PC-9 (cell line): Measurements from ENCODE around the gene SHH. TPM values are rescaled to one million over a fixed set of nuclear protein-coding genes. Genes with fewer than 3 reads are reported as not detected.

ENCODE experiments used
- BruUV-seq: library from RNA; stranded (reverse); fragments of 400-500 nt; replicated peaks from 2 replicates; lab custom pipeline; 2021; lab: Mats Ljungman, UMichigan
- CTCF ChIA-PET: fragments of 300-600 bp; sonication (Branson Sonifier 250); formaldehyde crosslinking; loops from one replicate; lab custom pipeline; 2022; ENCODE audit warnings: antibody characterized with exemption; lab: Charles Lee
- POLR2A ChIA-PET: fragments of 300-600 bp; sonication (Branson Sonifier 250); formaldehyde crosslinking; loops from one replicate; lab custom pipeline; 2022; ENCODE audit warnings: antibody characterized with exemption; ENCODE audit not compliant: unreplicated experiment; lab: Charles Lee
- DNase-seq, 2 experiments: peaks; one replicate each; pipeline versions ENCODE4 v3.0.0 to v3.0.0-alpha.2; 2015 to 2022; ENCODE audit warnings: mixed read lengths in 1 of 2
- H2AFZ ChIP-seq: fragments of 200-600 bp; sonication (generic); 2 replicates; pipeline ENCODE4 v1.8.1; 2017; ENCODE audit warnings: antibody characterized with exemption
- H3F3A ChIP-seq: fragments of 200-600 bp; sonication (generic); 2 replicates; pipeline ENCODE4 v1.8.1; 2017; ENCODE audit warnings: antibody characterized with exemption, mild to moderate bottlenecking, low read depth; ENCODE audit not compliant: insufficient read depth
- H3K27ac ChIP-seq: fragments of 200-600 bp; sonication (generic); 2 replicates; pipeline ENCODE4 v1.6.1; 2016; ENCODE audit warnings: mixed run types
- H3K27me3 ChIP-seq: fragments of 200-600 bp; sonication (generic); 2 replicates; pipeline ENCODE4 v1.6.1; 2016; ENCODE audit warnings: low read depth, mixed run types; ENCODE audit not compliant: insufficient read depth
- H3K36me3 ChIP-seq: fragments of 200-600 bp; sonication (generic); 2 replicates; pipeline ENCODE4 v1.6.1; 2016; ENCODE audit warnings: low read depth, mixed run types
- H3K4me1 ChIP-seq: fragments of 200-600 bp; sonication (generic); replicated peaks from 2 replicates; pipeline ENCODE4 v1.6.1; 2016; ENCODE audit warnings: mixed run types; ENCODE audit not compliant: insufficient read depth
- H3K4me2 ChIP-seq: fragments of 200-600 bp; sonication (generic); 2 replicates; pipeline ENCODE4 v1.6.1; 2017; ENCODE audit warnings: mixed run types
- H3K4me3 ChIP-seq: fragments of 200-600 bp; sonication (generic); 2 replicates; pipeline ENCODE4 v1.6.1; 2016; ENCODE audit warnings: mixed run types
- H3K79me2 ChIP-seq: fragments of 200-600 bp; sonication (generic); 2 replicates; pipeline ENCODE4 v1.6.1; 2017; ENCODE audit warnings: low read depth, mixed run types
- H3K9me2 ChIP-seq: fragments of 200-600 bp; sonication (generic); 2 replicates; pipeline ENCODE4 v1.8.1; 2017; ENCODE audit warnings: mild to moderate bottlenecking; ENCODE audit not compliant: insufficient read depth
- H3K9me3 ChIP-seq: fragments of 200-600 bp; sonication (generic); 2 replicates; pipeline ENCODE4 v1.8.1; 2016; ENCODE audit warnings: low read depth; ENCODE audit not compliant: insufficient read depth
- H4K20me1 ChIP-seq: fragments of 200-600 bp; sonication (generic); 2 replicates; pipeline ENCODE4 v1.8.1; 2017; ENCODE audit not compliant: insufficient read depth
- EZH2 ChIP-seq: fragments of 200-600 bp; sonication (generic); IDR thresholded peaks from 2 replicates; pipeline ENCODE4 v1.8.0; 2017; ENCODE audit warnings: antibody characterized with exemption, low read depth
- intact Hi-C: fragments of 100-400 bp; cut with micrococcal nuclease; formaldehyde crosslinking; loops from one replicate; pipeline ENCODE4 v1.10.0; 2022; ENCODE audit not compliant: unreplicated experiment
- total RNA-seq: library from RNA; stranded (reverse); gene quantifications from 2 replicates; pipeline ENCODE4 v1.2.3, GENCODE V29; 2021
- TF ChIP-seq, protein P1 (sequence below): fragments of 200-600 bp; sonication (generic); conservative IDR thresholded peaks from 2 replicates; pipeline ENCODE4 v1.6.1; 2017; ENCODE audit warnings: mixed run types, antibody characterized with exemption, mild to moderate bottlenecking, moderate library complexity

Gene SHH
- total RNA-seq, 1 experiment from 2014 or later, result not detected

DNA sequence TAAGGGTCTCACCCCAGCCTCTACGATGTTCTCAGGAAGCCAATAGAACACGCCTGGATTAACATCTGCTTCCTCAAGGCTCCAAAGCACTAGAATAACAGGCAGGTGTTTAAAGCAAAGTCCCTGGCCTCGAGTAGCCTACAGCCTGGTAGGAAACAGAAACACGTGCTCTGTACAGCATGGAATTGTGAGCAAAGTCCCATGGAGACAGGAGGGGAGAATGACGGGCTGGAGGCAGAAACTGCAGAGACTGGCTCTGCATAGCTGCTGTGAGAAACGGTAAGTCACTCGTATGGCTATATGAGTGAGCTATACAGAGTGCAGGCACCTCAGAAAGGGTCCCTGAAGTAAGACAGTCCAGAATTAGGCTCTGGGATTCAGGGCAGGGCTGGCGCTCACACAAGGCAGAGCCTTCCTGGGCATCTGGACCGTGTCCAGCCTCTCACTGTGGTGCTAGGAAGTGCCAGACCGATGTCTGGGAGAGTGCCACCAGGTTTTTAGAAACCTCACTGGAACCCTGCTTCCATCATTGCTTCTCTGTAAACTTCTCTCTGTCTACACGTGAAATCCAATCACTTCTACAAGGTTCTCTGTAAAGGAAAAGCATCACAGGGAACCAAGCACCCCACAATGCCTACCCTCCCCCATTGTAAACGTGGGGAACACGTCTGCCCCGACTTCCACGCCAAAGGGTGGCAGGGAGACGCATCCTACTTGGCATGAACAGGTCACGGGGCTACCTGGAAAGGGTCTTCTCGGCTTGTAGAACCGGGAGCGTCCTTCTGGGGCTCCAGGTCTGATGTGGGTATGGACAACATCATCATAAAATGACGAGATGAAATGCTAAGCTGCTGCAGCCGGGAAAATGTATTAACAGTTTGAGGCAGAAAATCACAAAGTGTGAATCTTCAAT, 38.8 kb upstream of the SHH start:
- ChIA-PET POLR2A (no interaction called here), CTCF (interaction anchor here (0.7 kb wide), 1 partner anchor 9 kb away, joined by 3 read pairs; no protein-coding TSS in a partner anchor)
- intact Hi-C loops, result no loop called here
- no peaks in the 10 kb centered on the region for H4K20me1 ChIP-seq
- H3F3A ChIP-seq, result no peaks in the 10 kb centered on the region
- no peak overlapping the region for H3K27ac ChIP-seq
- no peaks in the 10 kb centered on the region for H3K9me3 ChIP-seq
- no TSS peak for BruUV-seq
- TF ChIP-seq, protein P1, sequence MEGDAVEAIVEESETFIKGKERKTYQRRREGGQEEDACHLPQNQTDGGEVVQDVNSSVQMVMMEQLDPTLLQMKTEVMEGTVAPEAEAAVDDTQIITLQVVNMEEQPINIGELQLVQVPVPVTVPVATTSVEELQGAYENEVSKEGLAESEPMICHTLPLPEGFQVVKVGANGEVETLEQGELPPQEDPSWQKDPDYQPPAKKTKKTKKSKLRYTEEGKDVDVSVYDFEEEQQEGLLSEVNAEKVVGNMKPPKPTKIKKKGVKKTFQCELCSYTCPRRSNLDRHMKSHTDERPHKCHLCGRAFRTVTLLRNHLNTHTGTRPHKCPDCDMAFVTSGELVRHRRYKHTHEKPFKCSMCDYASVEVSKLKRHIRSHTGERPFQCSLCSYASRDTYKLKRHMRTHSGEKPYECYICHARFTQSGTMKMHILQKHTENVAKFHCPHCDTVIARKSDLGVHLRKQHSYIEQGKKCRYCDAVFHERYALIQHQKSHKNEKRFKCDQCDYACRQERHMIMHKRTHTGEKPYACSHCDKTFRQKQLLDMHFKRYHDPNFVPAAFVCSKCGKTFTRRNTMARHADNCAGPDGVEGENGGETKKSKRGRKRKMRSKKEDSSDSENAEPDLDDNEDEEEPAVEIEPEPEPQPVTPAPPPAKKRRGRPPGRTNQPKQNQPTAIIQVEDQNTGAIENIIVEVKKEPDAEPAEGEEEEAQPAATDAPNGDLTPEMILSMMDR, result no peak
- H2AFZ ChIP-seq, result no peak overlapping the region
- H3K4me2 ChIP-seq, result no peak overlapping the region
- H3K4me3 ChIP-seq, result no peak overlapping the region
- H3K79me2 ChIP-seq, result no peaks in the 10 kb centered on the region
- H3K36me3 ChIP-seq, result no peaks in the 10 kb centered on the region
- no peak for DNase-seq
- H3K4me1 ChIP-seq, result no peaks in the 10 kb centered on the region
- no peaks in the 10 kb centered on the region for H3K27me3 ChIP-seq
- no peaks in the 10 kb centered on the region for H3K9me2 ChIP-seq

DNA sequence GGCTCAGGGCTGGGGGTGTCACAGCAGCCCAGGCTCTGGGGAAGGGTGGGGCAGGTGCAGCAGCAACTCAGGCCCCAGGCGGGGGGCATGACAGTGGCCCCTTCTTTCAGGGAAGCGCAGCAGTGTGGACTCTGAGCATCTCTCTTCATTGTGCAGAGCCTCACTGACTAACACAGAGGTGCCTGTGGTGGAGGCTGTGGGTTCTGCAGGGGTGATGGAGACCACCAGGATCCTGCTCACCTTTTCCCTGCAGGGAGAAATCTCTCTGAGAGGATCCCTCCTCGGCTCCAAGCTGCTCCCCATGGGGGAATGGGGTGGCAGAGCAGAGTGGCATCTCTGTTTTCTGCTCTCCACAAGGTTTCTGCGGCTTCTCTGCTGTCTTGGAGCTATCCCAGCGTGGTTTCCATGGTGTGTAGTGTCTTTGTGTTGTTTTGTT, 37.8 kb upstream of the SHH start:
- Histone ChIP-seq H4K20me1 (no peaks in the 10 kb centered on the region), H3K27me3 (no peaks in the 10 kb centered on the region), H3K79me2 (no peaks in the 10 kb centered on the region), H3K9me2 (no peaks in the 10 kb centered on the region), H3F3A (no peaks in the 10 kb centered on the region), H3K4me3 (no peak overlapping the region), H3K4me1 (no peaks in the 10 kb centered on the region), H3K27ac (no peak overlapping the region), H3K36me3 (no peaks in the 10 kb centered on the region), H3K9me3 (no peaks in the 10 kb centered on the region), H3K4me2 (no peak overlapping the region), H2AFZ (no peak overlapping the region)
- no peak for DNase-seq
- ChIA-PET CTCF (no interaction called here), POLR2A (no interaction called here)
- TF ChIP-seq EZH2, result no peak
- TF ChIP-seq, protein P1, result no peak
- intact Hi-C loops, result no loop called here
- no TSS peak for BruUV-seq

DNA sequence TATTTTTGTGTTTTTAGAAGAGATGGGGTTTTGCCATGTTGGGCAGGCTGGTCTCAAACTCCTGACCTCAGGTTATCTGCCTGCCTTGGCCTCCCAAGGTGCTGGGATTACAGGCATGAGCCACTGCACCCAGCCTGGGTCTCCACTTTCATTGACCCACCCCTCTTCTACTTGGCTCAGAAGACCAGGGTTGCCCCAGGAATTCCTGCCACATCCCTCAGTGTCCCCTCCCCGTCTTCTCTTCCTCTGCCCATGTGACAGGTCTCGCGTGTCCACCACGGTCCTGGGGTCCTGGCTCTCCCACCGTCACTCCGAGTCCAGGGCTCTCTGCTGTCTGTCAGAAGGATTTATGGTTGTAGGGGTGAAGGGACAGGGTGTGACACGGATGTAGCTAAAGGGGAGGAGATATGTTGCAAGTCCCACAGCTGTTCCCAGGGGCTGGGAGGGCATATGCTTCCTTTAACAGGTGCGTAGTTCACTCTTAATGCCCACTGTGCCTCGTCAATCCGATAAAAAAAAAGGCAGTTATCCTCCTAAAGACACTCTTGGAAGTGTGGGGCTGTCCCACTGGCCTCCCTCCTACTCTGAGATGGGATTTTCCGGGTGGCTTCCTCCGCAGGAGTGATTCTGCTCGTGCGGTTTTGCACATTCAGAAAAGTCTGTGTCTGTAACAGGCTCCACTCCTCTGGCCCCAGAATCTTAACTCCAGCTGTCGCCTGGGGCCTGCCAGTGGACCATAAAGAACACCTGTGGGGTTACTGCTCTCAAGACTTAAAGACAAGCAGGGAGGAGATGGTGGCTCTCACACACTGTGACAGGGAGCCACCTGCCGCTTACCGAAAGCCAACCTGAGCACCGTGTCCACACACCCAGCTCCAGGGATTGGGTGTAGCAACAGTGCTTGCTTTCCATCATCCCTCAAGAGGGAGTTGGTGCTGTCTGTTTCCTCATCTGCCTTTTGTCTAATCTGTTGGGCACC, 36.7 kb upstream of the SHH start:
- POLR2A ChIA-PET, result no interaction called here
- H3K79me2 ChIP-seq, result no peaks in the 10 kb centered on the region
- H3K27ac ChIP-seq, result no peak overlapping the region
- no peaks in the 10 kb centered on the region for H4K20me1 ChIP-seq
- H3F3A ChIP-seq, result no peaks in the 10 kb centered on the region
- DNase-seq, result no peak
- CTCF ChIA-PET, result no interaction called here
- peaks cover 6% of the 10 kb centered on the region for H3K4me1 ChIP-seq
- H3K4me3 ChIP-seq, result no peak overlapping the region
- BruUV-seq, result no TSS peak
- H3K9me3 ChIP-seq, result no peaks in the 10 kb centered on the region
- no peak overlapping the region for H2AFZ ChIP-seq
- H3K4me2 ChIP-seq, result no peak overlapping the region
- intact Hi-C loops, result no loop called here
- H3K27me3 ChIP-seq, result no peaks in the 10 kb centered on the region
- H3K36me3 ChIP-seq, result no peaks in the 10 kb centered on the region
- no peak for TF ChIP-seq EZH2
- TF ChIP-seq, protein P1, result no peak
- H3K9me2 ChIP-seq, result no peaks in the 10 kb centered on the region
